OCI-M2 (cell line): ENCODE measurements around the gene CDK19.

Source experiments
- DNase-seq: peaks from one replicate; lab custom pipeline; 2025; ENCODE audit not compliant: unreplicated experiment; lab: John Stamatoyannopoulos, UW

The CDK19 gene

DNA sequence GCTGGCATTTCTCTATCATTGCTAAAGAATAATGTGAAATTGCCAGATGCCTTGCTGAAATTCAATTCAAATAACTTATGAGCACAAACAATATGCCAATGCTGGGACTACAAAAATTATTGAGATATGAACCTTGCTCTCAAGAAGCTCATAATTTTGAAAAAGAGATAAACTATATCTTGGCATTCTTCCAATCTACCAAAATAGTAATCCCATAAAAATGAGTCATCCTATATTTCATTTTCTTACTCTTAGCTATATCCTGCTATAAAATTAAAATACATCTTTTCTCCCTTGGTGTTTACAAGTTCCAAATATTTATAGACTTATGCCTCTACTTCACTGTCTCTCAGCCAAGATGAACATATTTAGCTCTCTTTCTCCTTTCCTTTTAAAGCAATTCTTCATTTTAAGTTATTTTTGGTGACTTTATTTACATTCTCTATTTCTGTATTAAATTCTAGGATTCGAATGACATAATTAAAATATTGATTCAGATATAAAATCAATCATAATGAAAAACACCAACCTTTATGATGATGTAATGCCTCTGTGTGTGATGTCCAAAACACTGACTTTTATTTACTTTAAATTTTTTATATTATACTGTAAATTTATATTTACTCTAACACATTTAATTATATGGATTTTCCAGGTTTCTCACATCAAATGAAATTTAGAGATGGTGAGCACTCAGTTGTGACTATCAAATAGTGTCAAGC is 152.6 kb downstream of the CDK19 start:
- DNase-seq: no peak

GRCh38 chr6:110661414-110661813 is 153.9 kb downstream of the CDK19 start:
- no peak for DNase-seq

GRCh38 chr6:110660066-110660655 is 155.1 kb downstream of the CDK19 start:
- no peak for DNase-seq

DNA sequence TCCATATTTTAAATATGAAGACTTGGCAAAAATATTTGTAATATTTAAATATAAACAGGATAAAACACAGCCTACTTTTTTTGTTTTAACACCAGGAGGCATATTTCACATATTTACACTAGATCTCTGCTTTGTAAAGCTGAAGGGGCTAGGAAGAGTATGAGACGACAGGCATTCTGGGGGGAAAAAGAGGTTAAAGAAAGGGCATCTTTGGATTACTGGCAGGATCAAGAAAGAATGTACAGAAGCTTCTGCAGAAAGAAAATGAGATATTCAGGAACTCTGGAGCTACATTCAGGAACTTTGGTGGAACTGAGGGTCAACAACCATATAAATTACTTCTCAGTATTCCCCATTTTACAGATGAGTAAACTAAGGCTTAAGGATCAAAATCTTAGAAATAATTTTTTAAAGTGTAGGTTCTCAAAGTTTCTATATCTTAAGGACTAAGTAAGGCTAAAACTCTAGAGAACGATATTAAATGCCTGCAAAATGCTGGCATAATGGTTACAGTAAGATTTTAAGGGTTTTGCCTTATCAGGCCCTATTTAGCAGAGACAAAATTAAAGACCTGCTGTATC is 156.5 kb downstream of the CDK19 start:
- DNase-seq: no peak

GRCh38 chr6:110656492-110656891 is 158.8 kb downstream of the CDK19 start:
- DNase-seq: no peak

DNA sequence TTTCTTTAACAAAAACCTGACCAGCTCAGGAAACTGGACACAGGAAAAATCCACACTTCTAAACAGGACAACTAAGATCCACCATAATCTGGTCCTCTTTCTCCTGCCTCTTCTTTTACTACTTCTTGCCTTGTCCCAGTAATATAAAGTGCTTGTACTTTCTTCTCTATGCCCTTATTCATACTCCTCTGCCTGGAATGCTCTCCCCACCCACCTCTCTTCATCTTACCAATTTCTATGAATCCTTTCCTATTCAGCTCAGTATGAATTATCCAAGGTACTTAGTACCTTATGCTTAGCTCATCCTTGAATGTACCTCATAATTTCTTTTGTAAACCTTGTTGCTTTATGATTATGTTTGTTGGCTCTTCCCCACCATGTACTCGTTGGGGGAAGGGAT is 159.4 kb downstream of the CDK19 start:
- DNase-seq: no peak

GRCh38 chr6:110654096-110654820 is 161.0 kb downstream of the CDK19 start:
- DNase-seq: no peak

DNA sequence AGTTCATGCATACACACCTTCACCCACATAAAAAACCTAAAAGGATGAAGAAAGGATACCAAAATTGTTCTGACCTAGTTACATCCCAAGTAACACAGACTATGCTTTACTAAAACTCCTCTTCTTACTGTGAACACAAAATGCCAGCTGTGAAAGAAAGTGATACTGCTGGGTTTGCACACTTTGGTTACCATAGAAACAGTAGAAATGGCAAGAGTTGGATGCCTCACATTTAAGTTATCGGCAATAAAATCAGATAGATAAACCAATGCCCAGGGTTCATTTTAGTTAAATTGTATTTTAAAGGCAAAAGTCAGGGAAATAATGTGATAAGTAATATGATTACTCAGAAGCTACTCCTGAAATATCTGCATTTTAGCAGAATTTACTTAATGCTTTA is 161.9 kb downstream of the CDK19 start:
- DNase-seq: no peak

GRCh38 chr6:110652520-110652919 is 162.7 kb downstream of the CDK19 start:
- no peak for DNase-seq

DNA sequence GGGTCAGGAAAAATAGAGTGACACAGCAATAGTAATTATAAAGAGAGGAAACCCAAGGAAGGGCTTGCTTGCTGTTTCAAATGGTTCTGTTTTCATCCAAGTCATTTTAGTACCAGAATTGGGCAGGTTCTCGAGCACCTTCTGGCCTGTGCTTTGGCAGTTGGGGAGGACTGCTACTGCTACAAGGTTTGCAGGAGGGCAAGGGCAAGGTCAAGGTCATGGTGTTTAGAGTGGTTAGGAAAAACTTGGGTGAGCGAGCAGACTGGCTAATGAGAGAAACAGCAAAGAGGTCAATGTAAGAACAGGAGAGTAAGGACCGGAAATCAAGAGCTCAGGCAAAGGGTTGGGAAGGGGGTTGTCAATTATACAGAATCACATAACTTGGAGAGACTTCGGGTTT is 164.5 kb downstream of the CDK19 start:
- no peak for DNase-seq

DNA sequence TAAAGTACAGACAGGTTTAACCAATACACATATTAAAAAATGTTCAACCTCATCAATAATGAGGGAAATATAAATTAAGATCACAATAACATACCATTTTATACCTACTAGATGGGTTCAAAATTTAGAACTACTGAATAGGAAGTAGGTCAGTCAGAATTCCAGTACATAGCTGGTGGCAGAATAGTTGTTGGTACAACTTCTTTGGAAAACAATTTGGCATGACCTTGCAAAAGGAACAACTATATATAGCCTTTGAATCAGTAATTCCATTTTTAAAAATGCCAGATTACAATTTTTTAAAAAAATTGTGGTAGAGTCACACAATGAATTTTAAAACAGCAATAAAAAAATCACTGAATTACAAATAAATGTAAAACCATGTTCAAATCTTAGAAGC is 165.6 kb downstream of the CDK19 start:
- DNase-seq: no peak

GRCh38 chr6:110646951-110647910 is 168.0 kb downstream of the CDK19 start:
- no peak for DNase-seq

DNA sequence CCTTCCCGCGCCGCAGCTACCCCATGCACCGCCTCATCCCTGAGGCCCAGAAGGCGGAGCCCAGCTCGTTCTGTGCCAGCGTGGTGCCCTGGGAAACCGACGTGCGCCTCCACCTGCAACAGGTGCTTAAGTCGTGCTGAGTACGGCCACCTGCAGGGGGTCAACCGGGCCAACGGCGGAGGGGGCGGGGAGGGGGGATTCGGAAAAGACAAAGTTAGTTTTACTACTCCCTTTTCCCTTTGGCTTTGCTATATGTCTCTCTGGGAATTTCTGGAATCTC is 168.9 kb downstream of the CDK19 start:
- DNase-seq: no peak

- DNase-seq: no peak
Measured at GRCh38 chr6:110645685-110646418, 169.4 kb downstream of the CDK19 start.

DNA sequence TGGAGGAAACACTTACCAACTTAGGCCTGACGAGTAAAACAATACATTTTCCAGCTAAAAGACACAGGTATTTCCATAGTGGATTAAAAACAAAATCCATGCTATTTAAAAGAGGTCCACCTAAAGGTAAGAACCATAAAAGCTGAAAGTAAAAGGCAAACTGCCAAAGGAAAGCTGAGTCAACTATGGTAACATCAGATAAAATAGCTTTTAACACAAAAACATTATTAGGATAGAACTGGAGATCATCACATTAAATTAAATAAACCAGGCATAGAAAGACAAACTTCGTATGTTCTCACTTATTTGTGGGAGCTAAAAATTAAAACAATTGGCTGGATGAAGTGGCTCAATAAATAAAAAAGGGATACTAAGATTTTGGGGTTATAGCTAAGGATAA is 172.1 kb downstream of the CDK19 start:
- no peak for DNase-seq

- DNase-seq: no peak
Measured at GRCh38 chr6:110642711-110643110, 172.6 kb downstream of the CDK19 start.

DNA sequence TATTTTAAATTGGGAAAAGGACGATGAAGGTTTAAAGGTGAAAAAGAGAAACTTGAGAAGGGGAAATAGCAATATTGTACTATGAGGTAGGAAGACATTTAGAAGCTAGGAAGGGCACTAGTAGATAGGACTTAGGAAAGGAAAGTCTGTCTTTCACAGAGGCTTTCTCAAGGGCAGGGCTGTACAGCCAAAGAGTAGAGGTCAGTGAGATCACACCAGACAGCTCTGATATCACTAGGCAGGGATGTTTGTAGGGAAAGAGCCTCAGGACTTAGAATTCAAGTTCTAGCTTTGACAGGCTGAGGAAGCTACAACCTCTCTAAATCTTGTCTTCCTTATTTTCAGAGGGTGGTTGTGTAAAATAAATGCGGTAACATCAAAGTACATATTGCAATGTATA is 178.5 kb downstream of the CDK19 start:
- no peak for DNase-seq

DNA sequence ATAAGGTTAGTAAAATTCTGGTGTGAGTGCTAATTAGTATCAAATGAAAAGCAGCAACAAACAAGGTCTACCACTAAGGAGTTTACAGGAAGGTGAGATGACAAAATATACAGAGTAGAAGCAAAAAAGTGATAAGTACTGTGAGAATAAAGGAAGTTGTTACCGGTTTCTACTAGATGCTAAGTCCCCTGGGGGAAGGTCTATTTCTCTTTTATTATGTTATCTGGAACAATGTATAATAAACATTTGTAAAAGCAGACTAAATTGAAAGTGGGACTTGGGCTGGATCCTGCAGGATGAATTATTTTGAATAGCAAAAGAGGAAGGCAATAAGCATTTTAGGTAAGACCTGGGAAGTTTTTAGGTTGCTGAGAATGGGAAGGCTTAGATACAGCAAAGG is 180.2 kb downstream of the CDK19 start:
- DNase-seq: no peak

- no peak for DNase-seq
Measured at GRCh38 chr6:110633731-110634213, 181.5 kb downstream of the CDK19 start.

DNA sequence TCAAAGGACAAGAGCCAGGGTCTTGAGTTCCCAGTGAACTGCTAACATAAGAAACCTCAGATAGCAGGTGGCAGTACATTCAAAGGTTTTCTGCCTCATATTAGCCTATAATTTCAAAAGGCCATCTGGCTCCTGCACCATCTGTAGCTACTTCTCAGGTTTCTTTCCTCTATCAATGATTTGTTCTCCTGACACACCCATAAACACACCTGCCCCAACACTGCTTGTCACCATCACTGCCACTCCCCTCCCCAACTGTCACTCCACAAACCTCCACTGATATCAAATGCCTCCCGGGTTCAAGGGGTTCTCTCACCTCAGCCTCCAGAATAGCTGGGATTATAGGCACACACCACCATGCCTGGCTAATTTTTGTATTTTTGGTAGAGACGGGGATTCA is 186.1 kb downstream of the CDK19 start:
- DNase-seq: no peak
